H7 (cell line): ENCODE measurements around the gene RYR2. TPM values are rescaled to one million over a fixed set of nuclear protein-coding genes. Genes with fewer than 3 reads are reported as not detected.

Experiments used
- DNase-seq: peaks from one replicate; pipeline ENCODE4 v3.0.0; 2012
- H3K27me3 ChIP-seq: 2 replicates; pipeline ENCODE4 v1.6.0; 2011; ENCODE audit warnings: mild to moderate bottlenecking, low read length; ENCODE audit not compliant: control insufficient read depth, insufficient read depth
- H3K36me3 ChIP-seq: replicated peaks from 2 replicates; pipeline ENCODE4 v1.5.1; 2011; ENCODE audit warnings: low read length; ENCODE audit not compliant: control insufficient read depth, insufficient read depth
- H3K4me3 ChIP-seq: 2 replicates; pipeline ENCODE4 v1.5.1; 2011; ENCODE audit warnings: low read depth, mild to moderate bottlenecking, control low read depth, low read length, moderate library complexity; ENCODE audit not compliant: insufficient read depth
- total RNA-seq: library from RNA; depleted of rRNA; stranded (reverse); fragments of >200 nt; shearing (Covaris generic); gene quantifications from 2 replicates; pipeline ENCODE4 v1.2.3, GENCODE V29; 2014; rRNA removed

Gene RYR2
- 17.6 and 23.9 TPM in 2 replicates for total RNA-seq

GRCh38 chr1:237041795-237042525 is at the start of gene RYR2:
RYR2 (plus strand) TSS chr1:237042184; CDS start chr1:237042522, 338 bp downstream.
- Histone ChIP-seq H3K27me3 (peaks cover 18% of the 10 kb centered on the region), H3K4me3 (peak within 1 kb of the TSS; percentile 89), H3K36me3 (no peaks in the 10 kb centered on the region)
- DNase-seq = peak; percentile 96

- no peaks in the 10 kb centered on the region for H3K36me3 ChIP-seq
- no peaks in the 10 kb centered on the region for H3K27me3 ChIP-seq
- H3K4me3 ChIP-seq = no peak overlapping the region
- DNase-seq = no peak
These were observed 49.5 kb upstream of the RYR2 start for GRCh38 chr1:236992449-236992848.

DNA sequence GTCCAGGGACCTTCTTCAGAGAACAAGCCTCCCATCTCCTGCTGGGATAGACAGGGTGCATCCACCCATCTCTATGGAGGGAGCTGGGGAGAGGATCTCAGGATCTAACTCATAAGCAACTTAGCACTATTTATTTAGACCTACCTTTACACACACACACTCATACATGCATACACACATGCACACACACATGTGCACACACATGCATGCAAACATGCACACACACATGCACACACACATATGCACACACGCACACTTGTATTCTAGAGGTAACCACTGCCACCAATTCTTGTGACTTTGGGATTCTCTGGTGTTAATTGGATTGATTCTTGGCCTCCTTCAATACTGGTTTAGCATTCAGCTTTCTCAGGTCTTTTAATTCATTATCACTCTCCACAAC is 47.5 kb upstream of the RYR2 start:
- no peak for DNase-seq
- no peaks in the 10 kb centered on the region for H3K27me3 ChIP-seq
- H3K36me3 ChIP-seq = no peaks in the 10 kb centered on the region
- H3K4me3 ChIP-seq = no peak overlapping the region

DNA sequence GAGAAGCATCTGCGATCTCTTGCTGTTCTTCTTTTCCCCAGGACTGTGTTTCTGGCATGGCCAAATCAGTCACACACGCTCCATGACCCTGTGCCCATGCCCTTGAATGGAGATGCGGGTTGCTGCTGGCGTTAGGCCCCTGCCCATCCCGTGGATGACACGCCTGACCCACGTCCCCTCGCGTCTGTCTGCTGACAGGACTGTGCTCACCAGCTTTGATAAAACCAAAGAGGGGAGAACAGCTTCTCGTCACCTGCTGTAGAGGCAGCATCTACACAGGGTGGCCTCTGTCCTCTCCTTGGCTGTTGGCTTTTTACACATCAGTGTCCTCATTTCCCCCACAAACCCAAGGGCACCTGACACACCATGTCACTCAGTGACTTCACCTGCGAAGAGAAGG is 44.6 kb upstream of the RYR2 start:
- Histone ChIP-seq H3K27me3 (peaks cover 4% of the 10 kb centered on the region; the same call in 1 of the 2 replicates), H3K4me3 (no peak overlapping the region), H3K36me3 (no peaks in the 10 kb centered on the region)
- no peak for DNase-seq

DNA sequence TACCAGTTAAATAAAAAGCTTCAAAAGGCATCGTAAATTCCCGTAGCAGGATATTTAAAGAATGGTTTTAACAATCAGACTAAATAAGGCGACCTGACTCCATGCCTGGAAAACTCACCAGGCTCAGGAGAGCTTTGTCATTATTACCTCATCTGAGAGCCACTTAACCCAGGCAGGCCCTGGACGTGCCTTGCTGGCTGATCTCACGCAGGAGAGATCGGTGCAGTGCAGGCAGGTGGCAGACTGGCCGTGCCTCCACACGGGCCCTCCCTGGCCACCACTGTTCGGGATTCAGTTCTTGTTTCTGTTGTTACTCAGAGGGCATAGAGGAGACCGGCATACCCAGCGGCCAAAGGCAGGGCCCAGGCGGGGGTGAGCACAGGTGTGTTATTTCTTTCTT is 44.1 kb upstream of the RYR2 start:
- H3K36me3 ChIP-seq = no peaks in the 10 kb centered on the region
- H3K4me3 ChIP-seq = no peak overlapping the region
- peaks cover 4% of the 10 kb centered on the region; the same call in 1 of the 2 replicates for H3K27me3 ChIP-seq
- DNase-seq = peak; percentile 57

DNA sequence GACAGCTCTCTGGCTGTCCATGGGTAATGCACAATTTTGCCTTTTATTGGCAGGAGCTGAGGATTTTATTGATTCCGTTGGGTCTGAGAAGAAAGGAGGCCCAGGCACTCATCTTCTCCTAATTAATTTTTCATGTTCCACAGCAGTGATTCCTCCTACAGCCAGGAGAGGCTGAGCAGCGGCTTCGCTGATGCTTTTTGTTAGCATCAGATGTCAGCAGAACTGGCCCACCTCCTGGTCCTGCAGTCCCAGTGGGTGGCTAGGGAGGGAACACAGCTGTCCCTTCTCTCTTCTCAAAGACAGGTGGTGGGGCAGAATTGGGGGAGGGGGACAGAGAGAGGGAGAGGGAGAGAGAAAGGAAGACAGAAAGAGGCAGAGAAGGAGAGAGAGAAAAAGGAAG is 43.4 kb upstream of the RYR2 start:
- H3K4me3 ChIP-seq = no peak overlapping the region
- no peak for DNase-seq
- H3K36me3 ChIP-seq = no peaks in the 10 kb centered on the region
- peaks cover 4% of the 10 kb centered on the region; the same call in 1 of the 2 replicates for H3K27me3 ChIP-seq

DNA sequence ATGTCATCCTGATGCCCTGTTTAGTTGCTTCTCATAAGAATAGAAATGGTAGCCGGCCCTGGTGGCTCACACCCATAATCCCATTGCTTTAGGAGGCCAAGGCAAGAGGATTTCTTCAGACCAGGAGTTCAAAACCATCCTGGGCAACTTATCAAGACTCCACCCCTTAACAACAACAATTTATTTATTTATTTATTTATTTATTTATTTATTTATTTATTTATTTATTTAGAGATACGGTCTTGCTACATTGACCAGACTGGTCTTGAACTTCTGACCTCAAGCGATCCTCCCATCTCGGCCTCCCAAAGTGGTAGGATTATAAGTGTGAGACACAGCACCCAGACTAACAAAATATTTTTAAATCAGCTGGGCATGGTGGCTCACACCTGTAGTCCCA is 41.8 kb upstream of the RYR2 start:
- H3K36me3 ChIP-seq = no peaks in the 10 kb centered on the region
- no peak overlapping the region for H3K4me3 ChIP-seq
- DNase-seq = no peak
- peaks cover 4% of the 10 kb centered on the region; the same call in 1 of the 2 replicates for H3K27me3 ChIP-seq

DNA sequence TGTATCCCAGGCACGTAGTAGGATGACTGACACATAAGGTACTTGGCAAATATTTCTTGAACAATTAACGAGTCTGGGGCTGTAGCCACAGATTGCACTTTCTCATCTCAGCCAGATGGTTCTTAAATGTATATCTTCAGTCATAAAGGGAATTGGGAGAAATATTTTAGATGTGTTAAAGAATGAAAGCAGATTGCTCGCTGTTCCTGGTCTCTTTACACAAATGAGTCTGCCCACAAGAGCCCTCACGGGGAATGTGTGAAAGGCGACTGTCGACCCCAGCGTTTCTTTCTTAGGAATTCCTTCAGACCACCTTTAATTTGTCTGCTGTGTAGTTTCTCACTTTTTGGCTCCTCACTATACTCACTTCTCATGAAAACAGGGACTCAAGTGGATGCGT is 38.5 kb upstream of the RYR2 start:
- no peak overlapping the region for H3K4me3 ChIP-seq
- no peak for DNase-seq
- H3K27me3 ChIP-seq = peaks cover 4% of the 10 kb centered on the region; the same call in 1 of the 2 replicates
- H3K36me3 ChIP-seq = no peaks in the 10 kb centered on the region

GRCh38 chr1:237004116-237004515 is 37.9 kb upstream of the RYR2 start, which contains the start of gene MT1HL1:
MT1HL1 (minus strand) TSS chr1:237004441; CDS start chr1:237004372, 69 bp downstream.
- DNase-seq = no peak
- Histone ChIP-seq H3K36me3 (no peaks in the 10 kb centered on the region), H3K4me3 (no peak within 1 kb of the TSS), H3K27me3 (peaks cover 4% of the 10 kb centered on the region; the same call in 1 of the 2 replicates)

DNA sequence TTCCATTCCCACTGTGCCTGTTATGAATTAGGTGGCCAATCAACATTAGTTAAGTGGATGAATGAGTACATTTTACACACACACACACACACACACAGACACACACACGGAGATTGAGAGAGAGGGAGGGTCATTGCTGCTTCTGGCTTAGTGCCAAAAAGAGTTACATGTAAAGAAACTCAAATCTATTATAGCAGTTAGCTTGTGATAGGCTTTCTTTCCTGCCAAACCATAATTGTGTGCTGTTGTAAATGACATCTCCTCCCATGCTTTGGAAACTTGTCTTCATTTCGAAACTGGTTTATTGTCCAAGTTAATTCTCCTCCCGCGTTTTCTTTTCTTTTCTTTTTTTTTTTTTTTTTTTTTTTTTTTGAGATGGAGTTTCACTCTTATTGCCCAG is 36.3 kb upstream of the RYR2 start:
- no peaks in the 10 kb centered on the region for H3K36me3 ChIP-seq
- H3K27me3 ChIP-seq = peaks cover 4% of the 10 kb centered on the region; the same call in 1 of the 2 replicates
- DNase-seq = no peak
- no peak overlapping the region for H3K4me3 ChIP-seq

GRCh38 chr1:237007147-237007881 is 34.7 kb upstream of the RYR2 start:
- Histone ChIP-seq H3K4me3 (no peak overlapping the region), H3K36me3 (no peaks in the 10 kb centered on the region), H3K27me3 (no peaks in the 10 kb centered on the region)
- no peak for DNase-seq

GRCh38 chr1:237009611-237010010 is 32.4 kb upstream of the RYR2 start:
- Histone ChIP-seq H3K36me3 (no peaks in the 10 kb centered on the region), H3K4me3 (no peak overlapping the region), H3K27me3 (no peaks in the 10 kb centered on the region)
- DNase-seq = no peak

DNA sequence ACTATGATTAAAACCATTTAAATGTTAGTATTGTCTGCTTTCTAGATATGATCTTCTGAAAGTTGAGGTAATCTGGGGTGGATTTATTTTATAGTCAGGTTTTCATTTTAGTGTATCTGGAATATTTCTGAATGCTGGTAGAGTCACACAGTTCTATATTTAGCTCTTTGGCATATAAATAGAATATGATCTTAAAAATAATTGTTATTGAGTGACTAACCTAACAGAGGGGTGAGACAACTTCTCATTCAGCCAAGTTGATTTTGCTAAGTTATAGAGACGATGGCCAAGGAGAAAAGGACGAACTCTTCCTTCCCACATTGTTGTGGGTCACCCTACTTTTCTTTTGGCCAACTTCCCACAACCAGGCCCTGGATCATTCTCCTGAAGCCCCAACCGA is 30.6 kb upstream of the RYR2 start:
- DNase-seq = no peak
- no peaks in the 10 kb centered on the region for H3K27me3 ChIP-seq
- no peak overlapping the region for H3K4me3 ChIP-seq
- H3K36me3 ChIP-seq = no peaks in the 10 kb centered on the region

GRCh38 chr1:237012361-237012760 is 29.6 kb upstream of the RYR2 start:
- H3K4me3 ChIP-seq = no peak overlapping the region
- no peaks in the 10 kb centered on the region for H3K36me3 ChIP-seq
- DNase-seq = no peak
- H3K27me3 ChIP-seq = no peaks in the 10 kb centered on the region

- no peak for DNase-seq
- H3K4me3 ChIP-seq = no peak overlapping the region
- H3K36me3 ChIP-seq = no peaks in the 10 kb centered on the region
- H3K27me3 ChIP-seq = no peaks in the 10 kb centered on the region
These were observed 29.1 kb upstream of the RYR2 start for GRCh38 chr1:237012788-237013383.
